ENCODE results near the gene NUDT17.
A peak's percentile ranks its signal among the peaks of the same experiment; 100 is the strongest.

The NUDT17 gene

GRCh38 chr1:145847827-145848226 is 2.4 kb downstream of the NUDT17 start:
- no peak for DNase-seq (ENCODE audit: low spot score)

- no peak for DNase-seq (ENCODE audit: low spot score)
Measured at GRCh38 chr1:145849356-145850160, 4.1 kb downstream of the NUDT17 start.

- no peak for DNase-seq (ENCODE audit: low spot score)
Measured at GRCh38 chr1:145855426-145855948, 10.1 kb downstream of the NUDT17 start.

- DNase-seq (ENCODE audit: low spot score) = no peak
Measured at GRCh38 chr1:145857170-145857569, 11.7 kb downstream of the NUDT17 start.

GRCh38 chr1:145858238-145858900 is 12.9 kb downstream of the NUDT17 start:
- no peak for DNase-seq (ENCODE audit: low spot score)

- peak; percentile 93 for DNase-seq (ENCODE audit: low spot score)
Measured at GRCh38 chr1:145858901-145859490, 13.6 kb downstream of the NUDT17 start, which contains the start of gene PIAS3. PIAS3 (minus strand) TSS chr1:145859081; CDS start chr1:145858990, 91 bp downstream.

GRCh38 chr1:145859491-145860023 is 14.1 kb downstream of the NUDT17 start:
- peak; percentile 87 for DNase-seq (ENCODE audit: low spot score)

GRCh38 chr1:145863282-145864018 is 18.0 kb downstream of the NUDT17 start:
- no peak for DNase-seq (ENCODE audit: low spot score)

- no peak for DNase-seq (ENCODE audit: low spot score)
Measured at GRCh38 chr1:145868232-145868631, 22.8 kb downstream of the NUDT17 start.

GRCh38 chr1:145871994-145872924 is 26.8 kb downstream of the NUDT17 start:
- no peak for DNase-seq (ENCODE audit: low spot score)

GRCh38 chr1:145874646-145875045 is 29.2 kb downstream of the NUDT17 start:
- no peak for DNase-seq (ENCODE audit: low spot score)

GRCh38 chr1:145877923-145878486 is 32.6 kb downstream of the NUDT17 start:
- DNase-seq (ENCODE audit: low spot score) = no peak

GRCh38 chr1:145878724-145879123 is 33.3 kb downstream of the NUDT17 start:
- no peak for DNase-seq (ENCODE audit: low spot score)

GRCh38 chr1:145879775-145880174 is 34.3 kb downstream of the NUDT17 start:
- no peak for DNase-seq (ENCODE audit: low spot score)

- DNase-seq (ENCODE audit: low spot score) = no peak
Measured at GRCh38 chr1:145884675-145885074, 39.2 kb downstream of the NUDT17 start.

GRCh38 chr1:145885738-145886287 is 40.4 kb downstream of the NUDT17 start, which contains the start of gene ANKRD35:
ANKRD35 (minus strand) TSS chr1:145885866; CDS start chr1:145885758, 108 bp downstream.
- peak; percentile 73 for DNase-seq (ENCODE audit: low spot score)

GRCh38 chr1:145886390-145886789 is 41.0 kb downstream of the NUDT17 start:
- DNase-seq (ENCODE audit: low spot score) = no peak

GRCh38 chr1:145886816-145887215 is 41.4 kb downstream of the NUDT17 start:
- DNase-seq (ENCODE audit: low spot score) = no peak

- DNase-seq (ENCODE audit: low spot score) = no peak
Measured at GRCh38 chr1:145887631-145888030, 42.2 kb downstream of the NUDT17 start.

GRCh38 chr1:145889722-145890121 is 44.3 kb downstream of the NUDT17 start:
- no peak for DNase-seq (ENCODE audit: low spot score)

Measured in putamen (tissue), 1 donor.